ENCODE measurements around the gene TTLL9.

TTLL9 gene

DNA sequence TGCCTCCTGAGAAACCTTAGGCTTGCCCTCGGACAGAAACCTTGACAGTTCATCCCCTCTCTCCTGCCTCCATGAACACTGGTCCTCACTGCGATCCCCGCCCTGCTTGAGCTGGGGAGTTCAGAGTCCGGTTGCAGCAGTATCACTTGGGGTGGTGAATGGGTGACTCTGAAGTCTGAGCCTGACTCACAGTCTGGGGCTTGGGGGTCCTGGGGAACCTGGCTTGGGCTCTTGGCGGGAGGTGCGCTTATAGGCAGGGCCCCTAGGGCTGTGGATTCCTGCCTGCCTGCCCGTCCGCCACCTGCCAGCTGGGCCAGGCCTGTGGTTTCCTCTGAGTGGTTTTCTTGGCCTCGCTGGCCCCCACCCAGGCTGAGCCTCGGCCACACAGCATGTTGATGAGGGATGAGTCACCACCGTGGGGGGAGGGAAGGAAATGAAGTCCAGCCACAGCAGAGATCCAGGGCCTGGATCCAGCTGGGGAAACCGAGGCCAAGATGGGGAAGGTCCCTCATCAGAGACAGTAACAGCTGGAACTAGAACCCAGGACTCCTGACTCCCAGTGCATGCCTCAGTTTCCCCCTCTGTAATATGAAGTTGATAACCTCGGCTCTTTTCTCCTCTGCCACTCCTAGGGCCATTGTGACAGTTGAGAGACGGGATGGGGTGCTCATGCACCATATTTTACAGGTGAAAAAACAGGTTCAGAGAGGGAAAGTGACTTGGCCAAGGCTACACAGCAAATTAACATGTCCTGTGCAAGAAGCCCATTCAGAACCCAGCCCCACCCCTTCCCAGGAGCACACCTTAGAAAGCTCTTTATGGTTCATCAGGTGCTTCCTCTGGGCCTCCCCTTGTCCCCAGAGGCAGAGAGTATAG is 34.2 kb upstream of the TTLL9 start:
- no peaks in the 10 kb centered on the region for H4K20me1 ChIP-seq (ENCODE audit: insufficient read depth)
- H3K9ac ChIP-seq, result peak overlapping the region; percentile 20; the same call in 1 of the 2 replicates
- H3K4me3 ChIP-seq (IDR thresholded peaks at IDR 0.05; ENCODE audit: insufficient read depth, low read depth, low read length), result no peak overlapping the region
- peak overlapping the region; percentile 77 for H3K4me2 ChIP-seq
- H3K4me1 ChIP-seq (ENCODE audit: low read depth, poor library complexity, severe bottlenecking), result peaks cover 51% of the 10 kb centered on the region
- H3K36me3 ChIP-seq (ENCODE audit: insufficient read depth), result no peaks in the 10 kb centered on the region
- H3K27me3 ChIP-seq (ENCODE audit: insufficient read depth, low read depth), result peaks cover 4% of the 10 kb centered on the region; the same call in 1 of the 2 replicates
- H3K79me2 ChIP-seq (ENCODE audit: insufficient read depth, low read depth), result no peaks in the 10 kb centered on the region
- TF ChIP-seq, protein P1, sequence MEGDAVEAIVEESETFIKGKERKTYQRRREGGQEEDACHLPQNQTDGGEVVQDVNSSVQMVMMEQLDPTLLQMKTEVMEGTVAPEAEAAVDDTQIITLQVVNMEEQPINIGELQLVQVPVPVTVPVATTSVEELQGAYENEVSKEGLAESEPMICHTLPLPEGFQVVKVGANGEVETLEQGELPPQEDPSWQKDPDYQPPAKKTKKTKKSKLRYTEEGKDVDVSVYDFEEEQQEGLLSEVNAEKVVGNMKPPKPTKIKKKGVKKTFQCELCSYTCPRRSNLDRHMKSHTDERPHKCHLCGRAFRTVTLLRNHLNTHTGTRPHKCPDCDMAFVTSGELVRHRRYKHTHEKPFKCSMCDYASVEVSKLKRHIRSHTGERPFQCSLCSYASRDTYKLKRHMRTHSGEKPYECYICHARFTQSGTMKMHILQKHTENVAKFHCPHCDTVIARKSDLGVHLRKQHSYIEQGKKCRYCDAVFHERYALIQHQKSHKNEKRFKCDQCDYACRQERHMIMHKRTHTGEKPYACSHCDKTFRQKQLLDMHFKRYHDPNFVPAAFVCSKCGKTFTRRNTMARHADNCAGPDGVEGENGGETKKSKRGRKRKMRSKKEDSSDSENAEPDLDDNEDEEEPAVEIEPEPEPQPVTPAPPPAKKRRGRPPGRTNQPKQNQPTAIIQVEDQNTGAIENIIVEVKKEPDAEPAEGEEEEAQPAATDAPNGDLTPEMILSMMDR (conservative IDR thresholded peaks at IDR 0.05; ENCODE audit: low read depth, low read length), result no peak
- peak overlapping the region; percentile 57 for H2AFZ ChIP-seq (ENCODE audit: low read depth)
- peak overlapping the region; percentile 55 for H3K27ac ChIP-seq

DNA sequence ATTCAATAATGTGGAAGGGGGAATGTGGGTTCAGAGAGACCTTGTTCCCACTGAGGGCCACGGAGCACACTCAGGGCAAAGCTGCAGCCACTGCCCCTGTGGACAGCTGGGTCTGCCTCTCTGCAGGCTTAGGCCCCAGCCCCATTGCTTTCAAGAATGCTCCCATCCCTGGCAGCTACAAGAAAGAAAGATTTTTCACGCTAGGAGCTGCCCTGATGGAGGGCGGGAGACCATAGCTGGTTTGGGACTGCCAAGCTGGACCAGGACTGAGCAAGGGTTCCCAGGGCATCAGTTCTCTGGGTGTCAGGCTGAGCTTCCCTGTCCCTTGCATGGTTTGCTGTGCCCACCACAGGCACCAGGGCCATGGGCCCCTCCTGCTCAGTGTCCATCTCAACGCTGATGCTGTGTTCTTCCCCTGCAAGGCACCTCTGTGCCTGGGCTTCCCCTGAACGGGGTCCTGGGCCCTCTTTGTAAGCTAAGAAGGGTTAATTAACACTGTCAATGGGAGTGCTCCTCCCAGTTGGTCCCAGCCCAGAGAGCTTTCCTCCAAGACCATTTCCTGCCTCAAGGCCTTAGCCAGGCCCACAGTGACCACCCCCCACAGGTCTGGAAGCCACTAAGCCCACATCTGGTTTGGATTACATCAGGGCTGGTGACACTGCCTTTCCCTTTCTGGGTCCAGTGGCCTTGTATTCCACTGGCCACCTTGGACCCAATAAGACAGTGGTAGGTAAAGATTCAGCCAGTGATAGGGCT is 33.4 kb upstream of the TTLL9 start:
- TF ChIP-seq, protein P1 (conservative IDR thresholded peaks at IDR 0.05; ENCODE audit: low read depth, low read length), result no peak
- Histone ChIP-seq H3K27me3 (ENCODE audit: insufficient read depth, low read depth) (peaks cover 6% of the 10 kb centered on the region; the same call in 1 of the 2 replicates), H2AFZ (ENCODE audit: low read depth) (no peak overlapping the region), H3K4me1 (ENCODE audit: low read depth, poor library complexity, severe bottlenecking) (peaks cover 51% of the 10 kb centered on the region), H3K9ac (no peak overlapping the region), H3K36me3 (ENCODE audit: insufficient read depth) (no peaks in the 10 kb centered on the region), H3K27ac (no peak overlapping the region), H3K4me3 (IDR thresholded peaks at IDR 0.05; ENCODE audit: insufficient read depth, low read depth, low read length) (no peak overlapping the region), H3K4me2 (peak overlapping the region; percentile 77), H4K20me1 (ENCODE audit: insufficient read depth) (no peaks in the 10 kb centered on the region), H3K79me2 (ENCODE audit: insufficient read depth, low read depth) (no peaks in the 10 kb centered on the region)

DNA sequence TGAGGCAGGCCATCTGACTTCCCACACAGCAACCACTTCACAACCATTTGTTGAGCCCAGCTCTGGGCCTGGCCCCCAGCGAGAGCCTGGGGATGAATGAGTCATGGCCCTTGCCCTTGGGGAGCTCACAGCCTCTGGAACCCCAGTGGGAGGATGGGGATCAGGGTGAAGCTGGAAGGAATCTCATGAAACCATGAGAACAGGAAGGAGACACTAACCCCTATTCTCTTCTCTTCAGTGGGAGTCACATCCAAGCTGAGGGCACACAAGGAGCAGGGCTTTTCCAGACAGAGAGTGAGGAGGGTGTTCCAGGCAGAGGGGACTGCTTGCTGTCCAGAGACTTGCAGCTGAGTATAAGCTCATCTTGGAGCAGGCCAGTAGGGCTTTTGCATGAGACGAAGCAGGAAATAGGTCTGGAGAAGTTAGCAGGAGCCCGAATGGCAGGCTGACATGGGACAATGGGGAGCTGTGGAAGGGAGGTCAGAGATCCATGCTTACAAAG is 32.5 kb upstream of the TTLL9 start:
- TF ChIP-seq, protein P1 (conservative IDR thresholded peaks at IDR 0.05; ENCODE audit: low read depth, low read length), result no peak
- H3K27ac ChIP-seq, result no peak overlapping the region
- no peak overlapping the region for H2AFZ ChIP-seq (ENCODE audit: low read depth)
- H3K36me3 ChIP-seq (ENCODE audit: insufficient read depth), result no peaks in the 10 kb centered on the region
- H3K4me3 ChIP-seq (IDR thresholded peaks at IDR 0.05; ENCODE audit: insufficient read depth, low read depth, low read length), result no peak overlapping the region
- H3K4me2 ChIP-seq, result no peak overlapping the region
- H3K27me3 ChIP-seq (ENCODE audit: insufficient read depth, low read depth), result peaks cover 15% of the 10 kb centered on the region; the same call in 1 of the 2 replicates
- peaks cover 48% of the 10 kb centered on the region for H3K4me1 ChIP-seq (ENCODE audit: low read depth, poor library complexity, severe bottlenecking)
- H4K20me1 ChIP-seq (ENCODE audit: insufficient read depth), result no peaks in the 10 kb centered on the region
- no peak overlapping the region for H3K9ac ChIP-seq
- H3K79me2 ChIP-seq (ENCODE audit: insufficient read depth, low read depth), result no peaks in the 10 kb centered on the region

DNA sequence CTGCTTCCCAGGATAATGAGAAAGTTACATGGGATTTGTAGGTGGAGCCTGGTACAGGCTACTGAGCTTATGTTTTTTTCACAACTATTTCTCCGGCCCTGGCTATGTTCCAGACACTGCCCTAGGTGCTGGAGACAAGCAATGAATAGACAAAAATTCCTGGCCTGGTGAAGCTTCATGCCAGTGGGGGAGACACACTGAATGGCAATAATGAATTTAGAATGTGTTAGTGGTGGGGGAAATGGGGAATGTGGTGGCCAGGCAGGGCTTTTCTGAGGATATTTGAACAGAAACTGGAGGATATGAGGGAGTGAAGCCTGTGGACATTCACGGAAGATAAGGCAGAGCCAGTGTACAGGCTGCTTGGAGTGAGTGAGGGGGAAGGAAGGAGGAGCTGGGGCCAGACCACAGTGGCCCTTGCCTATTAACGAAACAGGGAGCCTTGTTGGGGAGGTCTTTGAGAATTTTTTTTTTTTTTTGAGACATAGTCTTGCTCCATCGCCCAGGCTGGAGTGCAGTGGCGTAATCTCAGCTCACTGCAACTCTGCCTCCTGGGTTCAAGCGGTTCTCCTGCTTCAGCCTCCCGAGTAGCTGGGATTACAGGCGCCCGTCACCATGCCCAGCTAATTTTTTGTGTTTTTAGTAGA is 31.7 kb upstream of the TTLL9 start:
- H3K4me2 ChIP-seq, result no peak overlapping the region
- TF ChIP-seq, protein P1 (conservative IDR thresholded peaks at IDR 0.05; ENCODE audit: low read depth, low read length), result no peak
- H4K20me1 ChIP-seq (ENCODE audit: insufficient read depth), result no peaks in the 10 kb centered on the region
- no peaks in the 10 kb centered on the region for H3K79me2 ChIP-seq (ENCODE audit: insufficient read depth, low read depth)
- no peak overlapping the region for H3K4me3 ChIP-seq (IDR thresholded peaks at IDR 0.05; ENCODE audit: insufficient read depth, low read depth, low read length)
- H2AFZ ChIP-seq (ENCODE audit: low read depth), result no peak overlapping the region
- H3K27ac ChIP-seq, result no peak overlapping the region
- peaks cover 23% of the 10 kb centered on the region; the same call in 1 of the 2 replicates for H3K27me3 ChIP-seq (ENCODE audit: insufficient read depth, low read depth)
- H3K9ac ChIP-seq, result no peak overlapping the region
- H3K4me1 ChIP-seq (ENCODE audit: low read depth, poor library complexity, severe bottlenecking), result peaks cover 44% of the 10 kb centered on the region
- H3K36me3 ChIP-seq (ENCODE audit: insufficient read depth), result no peaks in the 10 kb centered on the region

Data from KMS-11 (cell line).